Skeletal muscle satellite cell (primary cell): ENCODE results near the gene BAIAP2L2. TPM values are rescaled to one million over a fixed set of nuclear protein-coding genes. Genes with fewer than 3 reads are reported as not detected.
"Not testable (repeated sequence)": the region's sequence is repeated elsewhere in the genome, so short reads cannot be mapped to it uniquely, and the experiment has no call there.

Source experiments
- H3K27me3 ChIP-seq: 2 replicates; pipeline ENCODE4 v1.7.0; 2013; ENCODE audit warnings: low read length; ENCODE audit not compliant: control insufficient read depth, insufficient read depth
- H3K36me3 ChIP-seq: 2 replicates; pipeline ENCODE4 v1.7.0; 2013; ENCODE audit warnings: mild to moderate bottlenecking, control low read depth, low read length; ENCODE audit not compliant: insufficient read depth
- H3K4me1 ChIP-seq: 2 replicates; pipeline ENCODE4 v1.7.0; 2013; ENCODE audit warnings: low read length; ENCODE audit not compliant: control insufficient read depth, insufficient read depth
- H3K4me2 ChIP-seq: 2 replicates; pipeline ENCODE4 v1.7.0; 2013; ENCODE audit warnings: mild to moderate bottlenecking, low read length
- H3K4me3 ChIP-seq: 2 replicates; pipeline ENCODE4 v1.7.0; 2013; ENCODE audit warnings: low read length
- H3K9ac ChIP-seq: 2 replicates; pipeline ENCODE4 v1.7.0; 2013; ENCODE audit warnings: mild to moderate bottlenecking, low read depth, low read length, moderate library complexity
- H3K9me3 ChIP-seq: replicated peaks from 2 replicates; pipeline ENCODE4 v1.7.0; 2013; ENCODE audit warnings: mild to moderate bottlenecking, control low read depth, low read length
- total RNA-seq: library from RNA; depleted of rRNA; stranded (reverse); fragments of >200 nt; gene quantifications from 2 replicates; pipeline ENCODE4 v1.2.3, GENCODE V29; 2012; rRNA removed

Gene BAIAP2L2
- 2.3 and 5.5 TPM in 2 replicates for total RNA-seq

GRCh38 chr22:38110008-38110862, at the start of gene BAIAP2L2:
BAIAP2L2 (minus strand) TSS chr22:38110684; CDS start chr22:38110525, 159 bp downstream.
- no peak within 1 kb of the TSS for H3K9ac ChIP-seq

GRCh38 chr22:38155703-38156102, 45.2 kb upstream of the BAIAP2L2 start:
- Histone ChIP-seq H3K27me3 (no peaks in the 10 kb centered on the region), H3K4me3 (no peak overlapping the region), H3K4me2 (no peak overlapping the region), H3K36me3 (no peaks in the 10 kb centered on the region), H3K9ac (no peak overlapping the region), H3K4me1 (no peaks in the 10 kb centered on the region), H3K9me3 (no peaks in the 10 kb centered on the region)

More at GRCh38 chr22:38110008-38110862, at the start of gene BAIAP2L2:
- Histone ChIP-seq H3K36me3 (no peaks in the 10 kb centered on the region), H3K4me1 (peaks cover 6% of the 10 kb centered on the region), H3K4me3 (no peak within 1 kb of the TSS), H3K4me2 (no peak within 1 kb of the TSS), H3K27me3 (no peaks in the 10 kb centered on the region), H3K9me3 (no peaks in the 10 kb centered on the region)

GRCh38 chr22:38154563-38154915, 44.1 kb upstream of the BAIAP2L2 start:
- not testable (repeated sequence) for H3K4me1 ChIP-seq, H3K4me3 ChIP-seq, H3K36me3 ChIP-seq, H3K9ac ChIP-seq, H3K9me3 ChIP-seq, H3K4me2 ChIP-seq, H3K27me3 ChIP-seq

- Histone ChIP-seq H3K9ac (no peak overlapping the region), H3K4me3 (no peak overlapping the region), H3K9me3 (no peaks in the 10 kb centered on the region), H3K27me3 (no peaks in the 10 kb centered on the region), H3K36me3 (no peaks in the 10 kb centered on the region), H3K4me1 (no peaks in the 10 kb centered on the region), H3K4me2 (no peak overlapping the region)
Observed at GRCh38 chr22:38153821-38154562, 43.5 kb upstream of the BAIAP2L2 start.

GRCh38 chr22:38151126-38151500, 40.6 kb upstream of the BAIAP2L2 start:
- Histone ChIP-seq H3K4me2 (no peak overlapping the region), H3K4me1 (no peaks in the 10 kb centered on the region), H3K27me3 (no peaks in the 10 kb centered on the region), H3K9ac (no peak overlapping the region), H3K4me3 (no peak overlapping the region), H3K9me3 (no peaks in the 10 kb centered on the region), H3K36me3 (no peaks in the 10 kb centered on the region)

- no peak overlapping the region for H3K4me2 ChIP-seq
- no peaks in the 10 kb centered on the region for H3K4me1 ChIP-seq
- H3K4me3 ChIP-seq = no peak overlapping the region
- no peaks in the 10 kb centered on the region for H3K9me3 ChIP-seq
- no peaks in the 10 kb centered on the region for H3K27me3 ChIP-seq
- no peaks in the 10 kb centered on the region for H3K36me3 ChIP-seq
- H3K9ac ChIP-seq = no peak overlapping the region
Observed at GRCh38 chr22:38148245-38148644, 37.8 kb upstream of the BAIAP2L2 start.

GRCh38 chr22:38146166-38146565, 35.7 kb upstream of the BAIAP2L2 start:
- not testable (repeated sequence) for H3K27me3 ChIP-seq, H3K9ac ChIP-seq, H3K36me3 ChIP-seq, H3K4me1 ChIP-seq, H3K9me3 ChIP-seq, H3K4me3 ChIP-seq, H3K4me2 ChIP-seq

GRCh38 chr22:38144025-38144405, 33.5 kb upstream of the BAIAP2L2 start:
- Histone ChIP-seq H3K4me2 (no peak overlapping the region), H3K9me3 (no peaks in the 10 kb centered on the region), H3K4me3 (no peak overlapping the region), H3K27me3 (no peaks in the 10 kb centered on the region), H3K9ac (no peak overlapping the region), H3K36me3 (no peaks in the 10 kb centered on the region), H3K4me1 (no peaks in the 10 kb centered on the region)

GRCh38 chr22:38142606-38143005, 32.1 kb upstream of the BAIAP2L2 start:
- no peak overlapping the region for H3K4me2 ChIP-seq
- H3K36me3 ChIP-seq = no peaks in the 10 kb centered on the region
- H3K4me1 ChIP-seq = no peaks in the 10 kb centered on the region
- H3K9ac ChIP-seq = no peak overlapping the region
- H3K4me3 ChIP-seq = no peak overlapping the region
- no peaks in the 10 kb centered on the region for H3K27me3 ChIP-seq
- no peaks in the 10 kb centered on the region for H3K9me3 ChIP-seq

GRCh38 chr22:38141217-38141973, 30.9 kb upstream of the BAIAP2L2 start:
- Histone ChIP-seq H3K9me3 (no peaks in the 10 kb centered on the region), H3K4me2 (no peak overlapping the region), H3K4me3 (no peak overlapping the region), H3K9ac (no peak overlapping the region), H3K27me3 (no peaks in the 10 kb centered on the region), H3K36me3 (no peaks in the 10 kb centered on the region), H3K4me1 (no peaks in the 10 kb centered on the region)

GRCh38 chr22:38139901-38140300, 29.4 kb upstream of the BAIAP2L2 start:
- no peak overlapping the region for H3K4me3 ChIP-seq
- no peak overlapping the region for H3K9ac ChIP-seq
- no peaks in the 10 kb centered on the region for H3K9me3 ChIP-seq
- H3K4me1 ChIP-seq = peaks cover 10% of the 10 kb centered on the region
- H3K36me3 ChIP-seq = no peaks in the 10 kb centered on the region
- H3K27me3 ChIP-seq = no peaks in the 10 kb centered on the region
- no peak overlapping the region for H3K4me2 ChIP-seq
